HG02981 (cell line): ENCODE results near the gene PMS2.
"Not testable (repeated sequence)": the region's sequence is repeated elsewhere in the genome, so short reads cannot be mapped to it uniquely, and the experiment has no call there.

Source experiments
- ATAC-seq: cut with Tn5 transposase; IDR thresholded peaks from one replicate; pipeline ENCODE4 v1.9.1; 2021; ENCODE audit warnings: mild to moderate bottlenecking, moderate library complexity; ENCODE audit not compliant: unreplicated experiment

Gene PMS2

GRCh38 chr7:5924180-5924579, 84.7 kb downstream of the PMS2 start:
- ATAC-seq = not testable (repeated sequence)
